ENCODE results near the gene ELFN1.

DNA sequence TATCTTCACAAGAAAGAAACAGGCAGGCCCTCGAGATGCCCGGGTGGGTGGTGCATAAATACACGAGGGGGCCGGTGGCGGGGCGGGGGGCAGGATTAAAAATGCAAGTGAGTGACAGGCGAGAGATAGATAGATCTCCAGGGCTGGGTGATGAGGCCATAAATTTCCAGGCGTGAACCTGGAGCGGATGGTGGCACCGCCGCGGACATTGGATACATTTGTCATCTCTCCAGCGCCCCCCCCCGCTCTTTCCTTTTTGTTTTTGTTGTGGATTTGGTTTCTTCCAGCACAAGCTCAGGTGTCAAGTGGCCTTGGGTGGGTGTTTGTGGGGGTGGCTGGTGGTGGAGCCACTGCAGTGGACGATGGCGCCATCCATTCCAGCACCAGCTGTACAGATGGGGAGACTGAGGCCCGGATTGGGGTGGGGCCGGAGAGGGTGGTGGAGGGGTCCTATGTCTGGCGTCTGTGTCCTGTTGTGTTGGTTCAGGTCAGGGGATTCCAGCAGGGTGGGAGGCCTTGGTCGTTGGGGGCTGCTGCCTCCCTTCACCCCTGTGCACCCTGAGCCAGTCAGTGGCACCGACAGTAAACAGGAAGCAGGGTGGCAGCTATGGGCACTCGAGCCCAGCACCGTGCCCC lies 2.9 kb downstream of the ELFN1 start:
- TF ChIP-seq EZH2 (IDR thresholded peaks at IDR 0.05; ENCODE audit: borderline replicate concordance, low read depth, low read length, severe bottlenecking) (no peak), POLR2AphosphoS5 (IDR thresholded peaks at IDR 0.05; ENCODE audit: insufficient read depth, low read depth, low read length) (no peak), CTCF (IDR thresholded peaks at IDR 0.05; ENCODE audit: extremely low read depth in 1 of 2, insufficient read depth in 1 of 2, low read depth in 1 of 2, low read length in 2 of 2) (no peak), POLR2A (IDR thresholded peaks at IDR 0.05; ENCODE audit: low read depth, low read length) (no peak), FOS (IDR thresholded peaks at IDR 0.05; ENCODE audit: borderline replicate concordance, insufficient read depth, low read length) (no peak), JUN (IDR thresholded peaks at IDR 0.05; ENCODE audit: borderline replicate concordance, insufficient read depth, insufficient read length, low read depth) (no peak), MYC (IDR thresholded peaks at IDR 0.05; ENCODE audit: low read depth, low read length) (no peak)
- TF ChIP-seq, protein P1, sequence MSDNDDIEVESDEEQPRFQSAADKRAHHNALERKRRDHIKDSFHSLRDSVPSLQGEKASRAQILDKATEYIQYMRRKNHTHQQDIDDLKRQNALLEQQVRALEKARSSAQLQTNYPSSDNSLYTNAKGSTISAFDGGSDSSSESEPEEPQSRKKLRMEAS (IDR thresholded peaks at IDR 0.05; ENCODE audit: insufficient read depth, insufficient read length) = no peak

Data from endothelial cell of umbilical vein (primary cell).